Keratinocyte (primary cell): ENCODE data around the gene KCNH2. TPM values are rescaled to one million over a fixed set of nuclear protein-coding genes. Genes with fewer than 3 reads are reported as not detected.

Source experiments
- DNase-seq: peaks from one replicate; pipeline ENCODE4 v3.0.0-alpha.2; 2011; ENCODE audit warnings: low read depth, missing footprints, low spot score
- FAIRE-seq: peaks from 2 replicates; lab custom pipeline; 2011; peaks lifted over from hg19 to GRCh38; lab: Jason Lieb, UNC
- H2AFZ ChIP-seq: 2 replicates; pipeline ENCODE4 v1.6.0; 2012; ENCODE audit warnings: low read length, control low read depth, inconsistent platforms; ENCODE audit not compliant: control insufficient read depth
- H3K27ac ChIP-seq: 2 replicates; pipeline ENCODE4 v1.5.1; 2011; ENCODE audit warnings: low read length; ENCODE audit not compliant: control insufficient read depth, insufficient read depth
- H3K27me3 ChIP-seq: 3 replicates; pipeline ENCODE4 v1.6.0; 2011; ENCODE audit warnings: low read length; ENCODE audit not compliant: control insufficient read depth, insufficient read depth; ENCODE audit errors: extremely low read depth
- H3K36me3 ChIP-seq, 2 experiments: 2 replicates in 1 of 2; 3 replicates in 1 of 2; pipeline ENCODE4 v1.5.1; 2011; ENCODE audit warnings: low read length in 2 of 2, mild to moderate bottlenecking in 1 of 2; ENCODE audit not compliant: control insufficient read depth in 2 of 2, insufficient read depth in 2 of 2; ENCODE audit errors: extremely low read depth in 1 of 2
- H3K4me1 ChIP-seq: 3 replicates; pipeline ENCODE4 v1.5.1; 2011; ENCODE audit warnings: low read length; ENCODE audit not compliant: control insufficient read depth, insufficient read depth; ENCODE audit errors: extremely low read depth
- H3K4me2 ChIP-seq: 3 replicates; pipeline ENCODE4 v1.6.0; 2011; ENCODE audit warnings: low read depth, low read length; ENCODE audit not compliant: control insufficient read depth, insufficient read depth; ENCODE audit errors: extremely low read depth
- H3K4me3 ChIP-seq, 3 experiments: fragments of 200-600 bp in 1 of 3; sonication (generic) in 1 of 3; 2 replicates in 2 of 3; 3 replicates in 1 of 3; pipeline ENCODE4 v1.5.1; 2011 to 2016; ENCODE audit warnings: low read length in 3 of 3, mild to moderate bottlenecking in 3 of 3, control low read depth in 2 of 3, inconsistent platforms in 1 of 3, low read depth in 1 of 3, mixed read lengths in 1 of 3, mixed run types in 1 of 3, moderate library complexity in 1 of 3; ENCODE audit not compliant: control insufficient read depth in 2 of 3, insufficient read depth in 2 of 3; ENCODE audit errors: extremely low read depth in 1 of 3
- H3K79me2 ChIP-seq: 2 replicates; pipeline ENCODE4 v1.6.0; 2012; ENCODE audit warnings: low read length; ENCODE audit not compliant: control insufficient read depth, insufficient read depth
- H3K9ac ChIP-seq: 3 replicates; pipeline ENCODE4 v1.6.0; 2011; ENCODE audit warnings: low read length; ENCODE audit not compliant: control insufficient read depth, insufficient read depth; ENCODE audit errors: extremely low read depth
- H3K9me1 ChIP-seq: 3 replicates; pipeline ENCODE4 v1.6.0; 2011; ENCODE audit warnings: low read length; ENCODE audit not compliant: control insufficient read depth, insufficient read depth; ENCODE audit errors: extremely low read depth
- H3K9me3 ChIP-seq: 2 replicates; pipeline ENCODE4 v1.5.1; 2012; ENCODE audit warnings: low read depth, low read length; ENCODE audit not compliant: control insufficient read depth
- H4K20me1 ChIP-seq: 3 replicates; pipeline ENCODE4 v1.6.0; 2011; ENCODE audit warnings: low read length; ENCODE audit not compliant: control insufficient read depth, insufficient read depth; ENCODE audit errors: extremely low read depth
- EZH2 ChIP-seq: IDR thresholded peaks from one replicate; pipeline ENCODE4 v1.6.1; 2012; ENCODE audit warnings: inconsistent platforms, mild to moderate bottlenecking, low read length, moderate library complexity
- dilution Hi-C: fragments of 300-500 bp; cut with MboI; formaldehyde crosslinking; loops from one replicate; pipeline ENCODE4 v1.7.0; 2020; ENCODE audit warnings: low sequenced_read_pairs; ENCODE audit not compliant: extremely low pct_ligation_motif_present
- polyA plus RNA-seq, 5 experiments: library from polyadenylated mRNA; depleted of rRNA in 3 of 5; stranded (reverse) in 3 of 5; stranded (forward) in 1 of 5; unstranded in 1 of 5; fragments of >200 nt; gene quantifications; 1 replicate in 1 of 5; 2 replicates in 3 of 5; 3 replicates in 1 of 5; pipeline versions ENCODE4 v1.2.1 to v1.2.3, GENCODE V29; 2011 to 2012; ENCODE audit warnings: missing spikeins in 2 of 5, low read depth in 1 of 5, low replicate concordance in 1 of 5
- TF ChIP-seq, protein P1 (sequence below), 3 experiments: IDR thresholded peaks in 1 of 3; conservative IDR thresholded peaks in 1 of 3; optimal IDR thresholded peaks in 1 of 3; 2 replicates in 2 of 3; 3 replicates in 1 of 3; pipeline versions ENCODE3 to v1.5.1; 2011; ENCODE audit warnings: low read length in 3 of 3, mild to moderate bottlenecking in 3 of 3, moderate library complexity in 2 of 3, control low read depth in 1 of 3, inconsistent platforms in 1 of 3; ENCODE audit not compliant: insufficient read depth in 2 of 3; ENCODE audit errors: extremely low read depth in 1 of 3

Gene KCNH2
- polyA plus RNA-seq, 1 donor (not counting 4 experiments of a cell fraction or from before 2014, with no cell fraction given): 0.03 TPM

DNA sequence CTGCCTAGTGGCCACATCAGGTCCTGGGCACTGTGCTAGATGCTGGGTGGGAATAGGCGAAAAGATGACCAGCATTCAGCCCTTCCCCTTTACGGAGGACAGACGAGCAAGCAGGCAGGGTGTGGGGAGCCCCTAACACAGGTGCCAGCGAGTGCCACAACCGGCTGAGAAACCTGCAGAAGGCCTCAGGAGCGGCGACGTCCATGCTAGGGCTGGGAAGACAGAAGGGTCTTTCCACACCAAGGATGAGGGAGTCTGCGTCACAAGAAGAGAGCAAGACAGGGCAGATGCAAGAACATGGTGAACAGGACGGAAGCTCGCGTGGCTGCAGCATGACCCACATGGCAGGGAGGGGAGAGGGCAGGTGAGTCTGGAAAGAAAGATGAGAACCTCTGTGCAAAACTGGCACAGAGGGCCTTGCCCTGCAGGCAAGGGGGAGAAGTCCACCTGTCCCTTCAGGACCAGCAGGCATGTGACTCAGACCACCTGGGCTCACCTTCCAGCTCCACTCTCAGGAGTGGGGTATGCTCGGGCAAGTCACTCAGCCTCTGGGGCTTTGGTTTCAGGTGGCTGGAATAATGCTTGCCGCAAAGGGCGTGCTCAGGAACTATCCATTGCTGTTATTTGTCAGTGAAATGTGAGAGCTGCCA is 36.6 kb downstream of the KCNH2 start:
- no peak for TF ChIP-seq EZH2
- TF ChIP-seq, protein P1, sequence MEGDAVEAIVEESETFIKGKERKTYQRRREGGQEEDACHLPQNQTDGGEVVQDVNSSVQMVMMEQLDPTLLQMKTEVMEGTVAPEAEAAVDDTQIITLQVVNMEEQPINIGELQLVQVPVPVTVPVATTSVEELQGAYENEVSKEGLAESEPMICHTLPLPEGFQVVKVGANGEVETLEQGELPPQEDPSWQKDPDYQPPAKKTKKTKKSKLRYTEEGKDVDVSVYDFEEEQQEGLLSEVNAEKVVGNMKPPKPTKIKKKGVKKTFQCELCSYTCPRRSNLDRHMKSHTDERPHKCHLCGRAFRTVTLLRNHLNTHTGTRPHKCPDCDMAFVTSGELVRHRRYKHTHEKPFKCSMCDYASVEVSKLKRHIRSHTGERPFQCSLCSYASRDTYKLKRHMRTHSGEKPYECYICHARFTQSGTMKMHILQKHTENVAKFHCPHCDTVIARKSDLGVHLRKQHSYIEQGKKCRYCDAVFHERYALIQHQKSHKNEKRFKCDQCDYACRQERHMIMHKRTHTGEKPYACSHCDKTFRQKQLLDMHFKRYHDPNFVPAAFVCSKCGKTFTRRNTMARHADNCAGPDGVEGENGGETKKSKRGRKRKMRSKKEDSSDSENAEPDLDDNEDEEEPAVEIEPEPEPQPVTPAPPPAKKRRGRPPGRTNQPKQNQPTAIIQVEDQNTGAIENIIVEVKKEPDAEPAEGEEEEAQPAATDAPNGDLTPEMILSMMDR (optimal IDR thresholded peaks at IDR 0.05 in 1 of 3, IDR thresholded peaks at IDR 0.05 in 1 of 3, conservative IDR thresholded peaks at IDR 0.05 in 1 of 3; ENCODE audit: extremely low read depth in 1 of 3, insufficient read depth in 2 of 3, low read length in 3 of 3): no peak
- Histone ChIP-seq H3K4me1 (peaks cover 36% of the 10 kb centered on the region), H3K9me1 (no peaks in the 10 kb centered on the region), H2AFZ (no peak overlapping the region), H3K4me3 (no peak overlapping the region), H3K27ac (no peak overlapping the region), H3K9ac (no peak overlapping the region), H3K27me3 (peaks cover 8% of the 10 kb centered on the region), H4K20me1 (no peaks in the 10 kb centered on the region), H3K4me2 (no peak overlapping the region), H3K79me2 (no peaks in the 10 kb centered on the region), H3K9me3 (no peaks in the 10 kb centered on the region), H3K36me3 (no peaks in the 10 kb centered on the region)
- no peak for FAIRE-seq
- DNase-seq: no peak
- dilution Hi-C loops: no loop called here

DNA sequence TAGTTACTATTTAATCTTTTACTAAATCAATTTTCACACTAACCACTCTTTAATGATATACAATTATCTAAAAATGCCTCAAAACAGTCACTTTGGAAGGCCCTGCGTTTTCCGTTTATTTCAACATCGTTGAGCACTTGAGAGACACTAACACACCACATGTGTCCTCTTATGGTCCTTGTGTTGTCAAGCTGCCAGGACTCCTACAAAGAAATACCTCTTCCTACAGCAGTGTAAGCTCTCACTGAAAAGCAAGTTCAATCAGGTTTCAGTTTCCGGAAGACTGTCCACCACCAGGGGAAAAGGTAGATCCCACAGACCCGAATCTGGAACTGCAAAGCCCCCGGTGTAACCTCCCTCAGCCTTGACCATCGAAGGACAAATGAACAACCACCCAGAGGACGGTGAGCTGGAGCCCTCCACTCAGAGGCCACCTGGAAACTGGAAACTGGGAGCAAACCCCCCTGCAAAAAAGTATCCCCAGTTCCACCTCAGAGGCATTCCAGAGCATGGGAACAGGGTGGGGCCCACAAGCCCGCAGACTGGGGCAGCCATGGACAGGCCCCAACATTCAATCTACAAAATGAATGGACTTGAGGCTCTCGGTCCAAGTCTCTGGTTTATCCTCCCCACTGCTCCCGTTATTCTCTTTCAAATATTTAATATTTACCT is 37.6 kb downstream of the KCNH2 start:
- Histone ChIP-seq H3K4me3 (no peak overlapping the region), H3K9ac (no peak overlapping the region), H3K27me3 (no peaks in the 10 kb centered on the region), H3K9me3 (no peaks in the 10 kb centered on the region), H3K27ac (no peak overlapping the region), H3K36me3 (no peaks in the 10 kb centered on the region), H3K79me2 (no peaks in the 10 kb centered on the region), H4K20me1 (no peaks in the 10 kb centered on the region), H3K4me1 (peaks cover 36% of the 10 kb centered on the region), H2AFZ (no peak overlapping the region), H3K9me1 (no peaks in the 10 kb centered on the region), H3K4me2 (no peak overlapping the region)
- DNase-seq: no peak
- dilution Hi-C loops: no loop called here
- FAIRE-seq: no peak
- no peak for TF ChIP-seq EZH2
- TF ChIP-seq, protein P1 (optimal IDR thresholded peaks at IDR 0.05 in 1 of 3, IDR thresholded peaks at IDR 0.05 in 1 of 3, conservative IDR thresholded peaks at IDR 0.05 in 1 of 3; ENCODE audit: extremely low read depth in 1 of 3, insufficient read depth in 2 of 3, low read length in 3 of 3): no peak
